Activated CD4-positive, alpha-beta T cell treated with anti-CD3 and anti-CD28 coated beads for 36 hours (primary cell): ENCODE results near the gene IL4I1. TPM values are rescaled to one million over a fixed set of nuclear protein-coding genes. Genes with fewer than 3 reads are reported as not detected.

Source experiments
- ATAC-seq: fragments of 200-7000 bp; cut with Tn5 transposase; one replicate; pipeline ENCODE4 v1.10.0; 2021; ENCODE audit warnings: mild to moderate bottlenecking, moderate library complexity
- CTCF ChIA-PET: fragments of 350-600 bp; sonication (Branson Sonifier 250); formaldehyde crosslinking; loops from one replicate; lab custom pipeline; 2021; ENCODE audit warnings: antibody characterized with exemption; lab: Charles Lee
- POLR2A ChIA-PET: fragments of 350-600 bp; sonication (Branson Sonifier 250); formaldehyde crosslinking; loops from one replicate; lab custom pipeline; 2021; ENCODE audit warnings: antibody characterized with exemption, inconsistent platforms; lab: Charles Lee
- DNase-seq: peaks from one replicate; pipeline ENCODE4 v3.0.0-alpha.2; 2020
- H3K27ac Mint-ChIP-seq: one replicate; pipeline ENCODE4 v1.8.0; 2021; ENCODE audit warnings: mixed read lengths
- H3K27me3 Mint-ChIP-seq: one replicate; pipeline ENCODE4 v1.8.0; 2021; ENCODE audit warnings: mixed read lengths
- H3K36me3 Mint-ChIP-seq: one replicate; pipeline ENCODE4 v1.8.0; 2021; ENCODE audit warnings: low read depth, mixed read lengths
- H3K4me1 Mint-ChIP-seq: one replicate; pipeline ENCODE4 v1.8.0; 2021; ENCODE audit warnings: mixed read lengths
- H3K4me3 Mint-ChIP-seq: one replicate; pipeline ENCODE4 v1.8.0; 2021; ENCODE audit warnings: mild to moderate bottlenecking, moderate library complexity, mixed read lengths
- H3K9me3 Mint-ChIP-seq: one replicate; pipeline ENCODE4 v1.8.0; 2021; ENCODE audit warnings: low read depth, mixed read lengths
- intact Hi-C, 2 experiments: fragments of 100-400 bp; cut with DNase I in 1 of 2; cut with micrococcal nuclease in 1 of 2; formaldehyde crosslinking; loops; one replicate each; pipeline versions ENCODE4 v1.14.2 to v1.15.1; 2022 to 2024; cut with DNase I, micrococcal nuclease
- total RNA-seq, 2 experiments: library from RNA; stranded (reverse); gene quantifications; one replicate each; pipeline ENCODE4 v1.2.3, GENCODE V29; 2021

Gene IL4I1
- total RNA-seq, 2 experiments from 2014 or later = 21.2 to 22.2 TPM

DNA sequence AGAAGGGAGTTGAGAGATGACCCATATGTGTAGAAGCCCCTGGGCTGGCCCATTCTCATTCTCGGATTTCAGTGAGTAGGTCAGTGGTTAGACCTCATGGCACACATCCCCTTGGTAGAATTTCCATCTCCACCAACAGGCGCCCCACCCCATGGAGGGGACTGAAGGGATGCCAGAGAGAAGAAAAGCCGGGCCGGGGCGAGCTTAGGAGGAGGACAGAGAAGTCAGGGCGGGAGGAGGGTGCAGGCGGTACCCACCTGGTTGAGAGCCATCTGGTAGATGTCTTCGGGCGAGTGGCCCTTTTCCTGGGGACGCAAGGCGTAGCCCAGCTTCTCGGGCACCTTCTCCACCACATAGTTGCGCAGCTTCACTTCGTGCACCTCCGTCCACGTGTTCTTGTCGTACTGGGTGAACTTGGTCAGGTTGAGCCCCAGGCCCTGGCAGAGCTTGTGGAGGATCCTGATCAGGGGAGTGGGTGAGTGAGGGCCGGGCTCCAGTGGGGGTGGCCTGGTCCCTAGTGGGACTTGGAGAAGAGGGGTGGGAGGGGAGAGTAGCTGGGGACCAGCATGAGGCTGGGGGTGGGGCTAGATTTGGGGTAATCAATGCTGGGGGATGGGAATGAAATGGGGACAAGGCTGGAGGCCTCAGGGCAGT, 2.5 kb downstream of the IL4I1 start:
- CTCF ChIA-PET = interaction anchor here (1.3 kb wide), 1 partner anchor 17 kb away, joined by 3 read pairs; the partner anchor contains the start of genes AKT1S1 and TBC1D17
- H3K4me3 Mint-ChIP-seq = peak overlapping the region; percentile 70
- no peak for ATAC-seq
- H3K4me1 Mint-ChIP-seq = peaks cover 55% of the 10 kb centered on the region
- H3K36me3 Mint-ChIP-seq = peaks cover 8% of the 10 kb centered on the region
- POLR2A ChIA-PET = interaction anchor here (1.2 kb wide), 1 partner anchor 36 kb away, joined by 3 read pairs; the partner anchor contains the start of gene NUP62
- no peaks in the 10 kb centered on the region for H3K9me3 Mint-ChIP-seq
- peak overlapping the region; percentile 80 for H3K27ac Mint-ChIP-seq
- DNase-seq = peak; percentile 32
- H3K27me3 Mint-ChIP-seq = no peaks in the 10 kb centered on the region
- intact Hi-C loops = loop anchor here in 1 of 2 experiments (5.0 kb wide), 1 partner anchor 33 kb away; the partner anchor contains the start of genes ATF5 and NUP62

DNA sequence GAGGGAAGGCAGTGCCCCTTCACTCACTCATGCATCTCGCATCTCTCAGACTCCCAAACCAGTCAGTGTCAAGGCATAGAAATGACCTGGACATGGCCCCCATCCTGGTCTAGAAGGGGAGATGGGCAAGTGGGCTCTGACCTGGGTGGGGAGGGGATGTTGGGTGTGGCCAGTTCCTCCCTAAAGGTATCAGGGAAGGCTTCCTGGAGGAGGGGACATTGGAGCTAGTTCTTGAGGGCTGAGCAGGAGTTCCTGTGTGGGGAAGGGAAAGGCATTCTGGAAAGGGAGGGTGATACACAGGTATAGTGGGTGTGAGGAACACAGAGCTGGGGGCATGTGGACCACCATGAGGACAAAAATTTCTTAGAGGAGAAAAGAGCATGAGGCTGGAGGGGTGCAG, 4.0 kb downstream of the IL4I1 start:
- intact Hi-C loops = loop anchor here in 1 of 2 experiments (5.0 kb wide), 1 partner anchor 35 kb away; the partner anchor contains the start of genes ATF5 and NUP62
- POLR2A ChIA-PET = no interaction called here
- H3K27me3 Mint-ChIP-seq = no peaks in the 10 kb centered on the region
- DNase-seq (no peak), ATAC-seq (no peak)
- no peaks in the 10 kb centered on the region for H3K9me3 Mint-ChIP-seq
- CTCF ChIA-PET = interaction anchor here (0.7 kb wide), 1 partner anchor 35 kb away, joined by 3 read pairs; no protein-coding TSS in a partner anchor
- no peak overlapping the region for H3K27ac Mint-ChIP-seq
- H3K4me3 Mint-ChIP-seq = peak overlapping the region; percentile 37
- H3K4me1 Mint-ChIP-seq = peaks cover 44% of the 10 kb centered on the region
- H3K36me3 Mint-ChIP-seq = peaks cover 13% of the 10 kb centered on the region

DNA sequence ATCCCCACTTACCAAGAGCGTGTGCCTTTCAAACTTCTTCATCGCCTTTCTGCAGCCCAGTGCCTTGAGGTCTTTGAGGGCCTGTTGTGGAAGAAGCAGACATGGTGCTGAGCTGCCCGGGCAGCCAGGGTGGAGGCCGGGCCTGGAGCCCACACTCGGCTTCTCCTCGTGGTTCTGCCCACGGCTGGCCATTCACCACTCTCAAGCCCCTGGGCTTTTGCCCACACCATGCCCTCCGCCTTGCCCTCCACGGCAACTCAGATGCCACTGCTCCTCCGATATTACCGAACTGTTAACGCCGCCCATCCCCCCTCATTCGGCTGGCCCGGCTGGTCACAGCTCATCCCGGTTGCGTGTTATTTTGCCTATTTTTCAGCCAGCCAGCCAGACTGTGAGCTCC, 5.3 kb downstream of the IL4I1 start:
- ChIA-PET CTCF (interaction anchor here (1.5 kb wide), 1 partner anchor 15 kb away, joined by 4 read pairs; the partner anchor contains the start of genes AKT1S1 and TBC1D17), POLR2A (interaction anchor here (1.3 kb wide), 1 partner anchor 39 kb away, joined by 3 read pairs; no protein-coding TSS in a partner anchor)
- Mint-ChIP-seq H3K9me3 (no peaks in the 10 kb centered on the region), H3K27me3 (no peaks in the 10 kb centered on the region), H3K4me3 (peak overlapping the region; percentile 8), H3K27ac (no peak overlapping the region), H3K4me1 (peaks cover 31% of the 10 kb centered on the region), H3K36me3 (peaks cover 13% of the 10 kb centered on the region)
- DNase-seq (no peak), ATAC-seq (no peak)
- intact Hi-C loops = loop anchor here in 1 of 2 experiments (5.0 kb wide), 1 partner anchor 36 kb away; the partner anchor contains the start of genes ATF5 and NUP62

DNA sequence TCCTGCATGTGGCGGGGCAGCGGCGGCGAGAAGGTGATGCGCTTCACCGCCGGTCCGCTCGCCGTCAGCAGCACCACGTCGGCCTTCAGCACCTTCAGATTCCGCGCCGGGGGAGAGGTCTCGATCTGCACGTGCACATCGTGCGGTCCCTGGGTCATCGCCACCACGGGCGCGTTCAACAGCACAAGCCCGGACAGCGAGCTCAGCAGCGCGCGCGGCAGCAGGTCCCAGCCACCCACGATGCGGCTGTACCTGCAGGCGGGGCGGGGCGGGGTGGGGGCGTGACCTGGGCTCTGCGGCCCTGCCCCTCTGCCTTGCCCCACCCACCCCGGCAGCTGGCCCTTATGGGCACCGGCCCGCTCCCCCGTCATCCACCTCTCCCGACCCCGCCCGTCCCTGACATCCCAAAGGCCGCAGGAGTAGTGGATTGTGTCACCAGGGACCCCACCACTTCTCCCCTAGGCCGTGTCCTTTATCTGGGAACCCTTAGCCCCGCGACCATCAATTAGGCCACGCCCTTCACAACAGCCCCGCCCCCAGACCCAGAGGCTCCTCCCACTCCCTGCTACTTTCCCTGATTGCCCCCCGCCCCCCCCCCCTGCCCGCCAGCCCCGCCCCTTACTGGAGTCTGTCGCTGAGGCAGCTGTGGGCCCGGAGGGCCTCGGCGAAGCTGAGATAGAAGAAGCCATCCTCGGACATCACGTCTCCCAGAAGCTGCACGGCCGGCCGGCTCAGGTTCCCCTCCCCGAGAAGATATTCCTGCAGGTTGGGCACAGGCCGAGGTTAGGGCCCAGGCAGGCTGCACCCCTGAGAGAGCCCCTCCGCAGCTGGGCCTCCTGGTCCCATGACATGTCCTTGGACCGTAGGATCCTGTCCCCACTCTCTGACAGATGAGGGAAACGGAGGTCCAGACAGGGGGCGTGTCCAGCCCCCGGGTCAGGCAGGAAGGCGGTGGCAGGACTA, 6.1 kb downstream of the IL4I1 start:
- peak overlapping the region; percentile 70 for H3K27ac Mint-ChIP-seq
- peak; percentile 85 for DNase-seq
- CTCF ChIA-PET = interaction anchor here (0.6 to 1.5 kb wide), 6 partner anchors 14 to 202 kb away, joined by 3 to 4 read pairs (median 3); partner anchors contain the start of genes AKT1S1 and TBC1D17
- peaks cover 24% of the 10 kb centered on the region for H3K4me1 Mint-ChIP-seq
- peaks cover 13% of the 10 kb centered on the region for H3K36me3 Mint-ChIP-seq
- peak; percentile 68 for ATAC-seq
- peak overlapping the region; percentile 69 for H3K4me3 Mint-ChIP-seq
- POLR2A ChIA-PET = interaction anchor here (1.3 kb wide), 1 partner anchor 39 kb away, joined by 3 read pairs; no protein-coding TSS in a partner anchor
- intact Hi-C loops = loop anchor here (1.0 to 5.0 kb wide), 7 partner anchors 12 to 40 kb away; partner anchors contain the start of genes AKT1S1 (in 1 of the 2), ATF5 (in 1 of the 2), NUP62 (in 1 of the 2) and PNKP (in 1 of the 2)
- no peaks in the 10 kb centered on the region for H3K27me3 Mint-ChIP-seq
- no peaks in the 10 kb centered on the region for H3K9me3 Mint-ChIP-seq

DNA sequence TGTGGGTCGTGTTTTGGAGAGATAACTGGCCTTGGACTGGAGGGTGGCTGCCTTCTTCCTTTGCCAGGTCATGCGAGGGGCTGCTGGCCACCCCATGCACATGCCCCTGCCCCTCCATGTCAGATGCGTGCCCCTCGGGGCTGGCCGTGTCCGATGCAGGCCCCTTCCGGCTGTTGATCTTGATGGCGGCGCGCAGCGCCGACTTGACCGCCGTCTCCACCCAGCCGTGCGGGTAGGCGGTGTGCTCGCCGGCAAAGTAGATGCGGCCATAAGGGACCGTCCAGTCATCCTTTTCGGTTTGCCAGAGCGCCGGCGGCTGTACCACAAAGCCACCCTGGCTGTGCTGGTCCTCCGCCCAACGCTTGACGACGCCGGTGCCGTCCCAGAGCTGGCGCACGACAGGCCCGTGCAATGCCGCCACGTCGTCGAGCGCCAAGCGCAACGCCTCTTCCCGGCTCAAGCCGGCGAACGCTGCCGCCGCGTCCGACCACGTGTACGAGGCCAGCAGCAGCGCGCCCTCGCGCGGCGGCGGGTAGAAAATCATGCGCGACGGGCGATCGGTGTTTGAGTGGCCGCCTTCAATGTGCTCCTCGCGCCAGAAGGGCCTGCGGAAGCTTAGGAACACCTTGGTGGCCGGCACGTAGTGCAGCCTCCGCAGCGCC, 6.9 kb downstream of the IL4I1 start:
- Mint-ChIP-seq H3K4me3 (peak overlapping the region; percentile 69), H3K4me1 (peaks cover 16% of the 10 kb centered on the region), H3K27me3 (no peaks in the 10 kb centered on the region), H3K9me3 (no peaks in the 10 kb centered on the region), H3K27ac (peak overlapping the region; percentile 70), H3K36me3 (peaks cover 15% of the 10 kb centered on the region)
- ChIA-PET CTCF (interaction anchor here (0.6 to 1.2 kb wide), 5 partner anchors 24 to 201 kb away, joined by 3 to 4 read pairs (median 3); no protein-coding TSS in a partner anchor), POLR2A (interaction anchor here (1.6 kb wide), 1 partner anchor 13 kb away, joined by 4 read pairs; the partner anchor contains the start of genes AKT1S1 and TBC1D17)
- intact Hi-C loops = loop anchor here (1.0 to 5.0 kb wide), 7 partner anchors 12 to 40 kb away; partner anchors contain the start of genes AKT1S1 (in 1 of the 2), ATF5 (in 1 of the 2), NUP62 (in 1 of the 2) and PNKP (in 1 of the 2)
- ATAC-seq (peak; percentile 61), DNase-seq (peak; percentile 89)

DNA sequence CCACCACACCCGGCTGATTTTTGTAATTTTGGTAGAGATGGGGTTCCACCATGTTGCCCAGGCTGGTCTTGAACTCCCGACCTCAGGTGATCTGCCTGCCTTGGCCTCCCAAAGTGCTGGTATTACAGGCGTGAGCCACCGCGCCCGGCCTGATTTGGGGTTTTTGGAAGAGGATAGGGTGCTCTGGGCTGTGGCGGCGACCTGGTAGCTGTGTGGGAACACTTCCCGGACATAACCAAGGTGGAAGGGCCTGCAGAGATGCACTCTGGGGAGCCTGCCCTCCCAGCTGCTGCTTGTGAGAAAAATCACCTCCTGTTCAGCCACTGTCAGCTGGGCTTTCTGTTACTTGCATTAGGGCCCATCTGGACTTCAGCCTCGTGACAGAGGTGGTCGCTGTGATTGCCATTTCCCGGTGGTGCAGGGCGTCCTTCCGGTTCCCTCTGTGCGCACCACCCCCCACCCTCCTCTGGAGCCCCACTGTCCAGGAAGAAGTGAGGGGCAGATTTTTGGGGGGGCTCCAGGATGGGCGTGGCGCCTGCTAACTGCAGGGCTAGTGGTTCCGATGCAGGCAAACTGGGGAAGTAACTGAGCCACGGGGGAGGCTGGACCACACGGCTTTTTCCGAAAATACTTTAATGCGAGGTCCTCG, 7.5 kb downstream of the IL4I1 start:
- CTCF ChIA-PET = interaction anchor here (0.8 to 1.0 kb wide), 2 partner anchors 21 to 25 kb away, joined by 3 to 4 read pairs; no protein-coding TSS in a partner anchor
- Mint-ChIP-seq H3K27ac (no peak overlapping the region), H3K9me3 (no peaks in the 10 kb centered on the region), H3K4me3 (no peak overlapping the region), H3K36me3 (peaks cover 20% of the 10 kb centered on the region), H3K4me1 (peaks cover 12% of the 10 kb centered on the region), H3K27me3 (no peaks in the 10 kb centered on the region)
- ATAC-seq = no peak
- no peak for DNase-seq
- intact Hi-C loops = no loop called here
- POLR2A ChIA-PET = interaction anchor here (1.6 kb wide), 1 partner anchor 12 kb away, joined by 4 read pairs; the partner anchor contains the start of genes AKT1S1 and TBC1D17

DNA sequence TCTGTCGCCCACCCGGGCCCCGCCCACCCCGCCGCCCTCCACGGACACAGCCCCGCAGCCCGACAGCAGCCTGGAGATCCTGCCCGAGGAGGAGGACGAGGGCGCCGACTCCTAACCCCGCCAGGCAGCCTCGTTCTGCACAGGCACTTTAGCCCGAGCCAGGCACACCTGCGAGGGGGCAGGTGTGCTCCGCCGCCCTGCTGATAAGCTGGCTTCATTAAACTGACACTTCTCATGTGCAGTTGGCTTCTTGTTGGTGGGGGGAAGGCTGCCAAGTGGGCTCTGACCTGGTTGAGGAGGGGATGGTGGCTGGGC, 8.2 kb downstream of the IL4I1 start:
- H3K36me3 Mint-ChIP-seq = peaks cover 24% of the 10 kb centered on the region

DNA sequence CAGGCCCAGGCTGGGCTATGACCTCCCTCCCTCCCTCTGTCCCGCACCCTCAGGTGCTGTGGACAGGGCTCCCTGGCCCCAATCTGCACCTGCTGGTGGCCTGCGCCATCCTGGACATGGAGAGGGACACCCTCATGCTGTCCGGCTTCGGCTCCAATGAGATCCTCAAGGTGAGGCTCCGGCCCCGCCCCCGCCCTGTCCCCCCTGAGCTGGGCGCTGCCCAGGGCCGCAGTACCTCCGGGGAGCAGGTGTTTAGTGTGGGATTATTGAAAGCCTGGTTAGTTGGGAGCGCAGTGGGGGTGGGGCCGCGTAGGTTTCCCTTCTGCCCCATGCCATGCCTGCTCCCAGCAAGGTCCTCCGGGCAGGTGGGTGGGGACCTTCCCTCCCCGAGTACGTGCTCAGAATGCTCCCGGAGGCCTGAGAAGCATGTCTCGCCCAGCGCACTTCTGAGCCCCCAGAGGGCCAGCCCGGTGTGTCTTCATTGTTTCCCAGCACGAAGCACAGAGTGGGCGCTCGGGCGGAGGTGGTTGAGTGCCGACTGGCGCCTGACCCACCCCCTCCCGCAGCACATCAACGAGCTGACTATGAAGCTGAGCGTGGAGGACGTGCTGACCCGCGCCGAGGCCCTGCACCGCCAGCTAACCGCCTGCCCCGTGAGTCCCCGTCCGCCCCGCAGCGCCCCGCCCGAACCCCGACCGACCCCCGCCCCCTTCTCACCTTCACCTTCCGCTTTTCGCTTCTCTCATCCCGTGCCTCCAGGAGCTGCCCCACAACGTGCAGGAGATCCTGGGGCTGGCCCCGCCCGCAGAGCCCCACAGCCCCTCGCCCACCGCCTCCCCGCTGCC, 8.8 kb downstream of the IL4I1 start:
- Mint-ChIP-seq H3K27me3 (no peaks in the 10 kb centered on the region), H3K36me3 (peaks cover 28% of the 10 kb centered on the region), H3K27ac (no peak overlapping the region), H3K9me3 (no peaks in the 10 kb centered on the region), H3K4me3 (no peak overlapping the region), H3K4me1 (peaks cover 8% of the 10 kb centered on the region)
- ATAC-seq (no peak), DNase-seq (peak; percentile 24)
- ChIA-PET POLR2A (no interaction called here), CTCF (interaction anchor here (0.5 to 0.8 kb wide), 2 partner anchors 79 to 127 kb away, joined by 3 read pairs; no protein-coding TSS in a partner anchor)
- intact Hi-C loops = no loop called here

More for the DNA sequence above, 8.2 kb downstream of the IL4I1 start:
- ATAC-seq (no peak), DNase-seq (no peak)
- Mint-ChIP-seq H3K9me3 (no peaks in the 10 kb centered on the region), H3K4me3 (no peak overlapping the region), H3K27ac (no peak overlapping the region), H3K27me3 (no peaks in the 10 kb centered on the region), H3K4me1 (peaks cover 10% of the 10 kb centered on the region)
- ChIA-PET POLR2A (interaction anchor here (1.6 kb wide), 1 partner anchor 12 kb away, joined by 4 read pairs; the partner anchor contains the start of genes AKT1S1 and TBC1D17), CTCF (interaction anchor here (0.8 kb wide), 2 partner anchors 22 to 79 kb away, joined by 3 to 4 read pairs; no protein-coding TSS in a partner anchor)
- intact Hi-C loops = no loop called here

DNA sequence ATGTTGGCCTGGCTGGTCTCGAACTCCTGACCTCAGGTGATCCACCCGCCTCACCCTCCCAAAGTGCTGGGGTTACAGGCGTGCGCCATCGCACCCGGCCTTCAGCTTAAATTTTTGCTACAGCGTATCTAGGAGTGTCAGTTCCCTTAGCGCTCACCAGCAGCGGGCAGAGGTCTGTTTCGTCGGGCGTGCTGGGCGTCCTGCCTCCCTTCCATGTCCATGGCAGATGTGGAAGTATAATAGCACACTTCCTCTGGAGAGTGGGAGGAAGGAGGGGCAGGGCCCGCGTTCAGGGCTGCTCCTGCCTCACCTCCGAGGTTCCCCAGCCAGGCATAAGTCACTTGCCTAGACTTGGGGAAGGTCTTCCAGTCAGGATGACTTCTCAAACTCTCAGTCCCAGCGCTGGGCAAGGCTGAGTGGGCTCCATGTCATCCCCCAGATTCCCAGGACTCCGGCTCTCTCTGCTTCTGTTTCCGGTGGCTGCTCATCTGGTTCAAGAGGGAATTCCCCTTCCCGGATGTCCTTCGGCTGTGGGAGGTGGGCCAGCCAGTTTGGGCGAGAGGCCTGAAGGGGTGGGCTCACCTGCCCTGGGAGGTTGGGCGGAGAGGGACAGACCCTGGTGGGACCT, 9.5 kb downstream of the IL4I1 start:
- no peak for ATAC-seq
- no peak overlapping the region for H3K4me3 Mint-ChIP-seq

More for the DNA sequence above, 9.5 kb downstream of the IL4I1 start:
- intact Hi-C loops = no loop called here
- Mint-ChIP-seq H3K9me3 (no peaks in the 10 kb centered on the region), H3K4me1 (peaks cover 8% of the 10 kb centered on the region), H3K27me3 (no peaks in the 10 kb centered on the region), H3K27ac (no peak overlapping the region), H3K36me3 (peaks cover 34% of the 10 kb centered on the region)
- POLR2A ChIA-PET = no interaction called here
- no peak for DNase-seq
- CTCF ChIA-PET = interaction anchor here (0.5 kb wide), 1 partner anchor 126 kb away, joined by 3 read pairs; no protein-coding TSS in a partner anchor
